H1 (cell line): ENCODE data around the gene C15orf62. TPM values are rescaled to one million over a fixed set of nuclear protein-coding genes. Genes with fewer than 3 reads are reported as not detected.

ENCODE experiments used
- CTCF ChIA-PET: fragments of 300-600 bp; sonication (Branson Sonifier 250); formaldehyde crosslinking; loops from one replicate; lab custom pipeline; 2021; ENCODE audit not compliant: partially characterized antibody; lab: Charles Lee
- POLR2A ChIA-PET: fragments of 300-600 bp; sonication (Branson Sonifier 250); formaldehyde crosslinking; loops from one replicate; lab custom pipeline; 2021; ENCODE audit warnings: inconsistent platforms; ENCODE audit not compliant: partially characterized antibody; lab: Charles Lee
- DNase-seq, 2 experiments: peaks; one replicate each; pipeline versions ENCODE4 v3.0.0 to v3.0.0-alpha.2; 2010 to 2022; ENCODE audit warnings: low spot score in 2 of 2, low read depth in 1 of 2, mixed read lengths in 1 of 2
- FAIRE-seq: peaks from 2 replicates; lab custom pipeline; 2011; peaks lifted over from hg19 to GRCh38; lab: Jason Lieb, UNC
- H2AFZ ChIP-seq: 2 replicates; pipeline ENCODE4 v1.8.1; 2012; ENCODE audit warnings: low read length, inconsistent platforms
- H2AK5ac ChIP-seq: 2 replicates; pipeline ENCODE4 v1.6.1; 2013; ENCODE audit warnings: low read depth, low read length
- H2BK120ac ChIP-seq: replicated peaks from 2 replicates; pipeline ENCODE3; 2013; ENCODE audit warnings: low read depth, low read length, inconsistent platforms
- H2BK12ac ChIP-seq: 2 replicates; pipeline ENCODE4 v1.6.1; 2013; ENCODE audit warnings: low read depth, low read length
- H2BK15ac ChIP-seq: 2 replicates; pipeline ENCODE4 v1.6.1; 2013; ENCODE audit warnings: low read length
- H2BK20ac ChIP-seq: 2 replicates; pipeline ENCODE4 v1.6.1; 2013; ENCODE audit warnings: low read length
- H2BK5ac ChIP-seq: 2 replicates; pipeline ENCODE4 v1.6.1; 2013; ENCODE audit warnings: low read depth, low read length
- H3K14ac ChIP-seq: 2 replicates; pipeline ENCODE4 v1.6.1; 2013; ENCODE audit warnings: inconsistent platforms; ENCODE audit not compliant: insufficient read length
- H3K18ac ChIP-seq: 2 replicates; pipeline ENCODE4 v1.6.1; 2013; ENCODE audit warnings: low read length; ENCODE audit errors: extremely low read depth
- H3K23ac ChIP-seq: 2 replicates; pipeline ENCODE4 v1.6.1; 2013; ENCODE audit warnings: inconsistent platforms; ENCODE audit not compliant: insufficient read length
- H3K23me2 ChIP-seq: 2 replicates; pipeline ENCODE4 v1.6.1; 2013; ENCODE audit warnings: low read depth, low read length
- H3K27ac ChIP-seq: 2 replicates; pipeline ENCODE4 v1.6.1; 2011; ENCODE audit warnings: low read depth, low read length, inconsistent platforms
- H3K27me3 ChIP-seq, 4 experiments: replicated peaks in 1 of 4; 1 replicate in 1 of 4; 2 replicates in 3 of 4; pipeline versions ENCODE4 v1.6.1 to v1.8.1; 2011 to 2013; ENCODE audit warnings: low read length in 3 of 4, mild to moderate bottlenecking in 3 of 4, inconsistent platforms in 2 of 4, mixed read lengths in 2 of 4, moderate library complexity in 1 of 4; ENCODE audit not compliant: control insufficient read depth in 3 of 4, insufficient read depth in 3 of 4; ENCODE audit errors: extremely low read depth in 1 of 4
- H3K36me3 ChIP-seq, 4 experiments: 2 replicates each; pipeline versions ENCODE4 v1.6.1 to v1.8.1; 2011 to 2013; ENCODE audit warnings: mild to moderate bottlenecking in 4 of 4, low read length in 3 of 4, moderate library complexity in 2 of 4, control low read depth in 1 of 4, inconsistent platforms in 1 of 4; ENCODE audit not compliant: insufficient read depth in 4 of 4, control insufficient read depth in 2 of 4
- H3K4ac ChIP-seq: replicated peaks from 2 replicates; pipeline ENCODE3; 2013; ENCODE audit warnings: low read length, low read depth, mixed read lengths, inconsistent platforms; ENCODE audit not compliant: insufficient read length
- H3K4me1 ChIP-seq, 4 experiments: replicated peaks in 1 of 4; 1 replicate in 1 of 4; 2 replicates in 3 of 4; pipeline versions ENCODE4 v1.6.1 to v1.8.1; 2011 to 2013; ENCODE audit warnings: low read length in 3 of 4, inconsistent platforms in 2 of 4, mixed read lengths in 1 of 4; ENCODE audit not compliant: insufficient read depth in 4 of 4, control insufficient read depth in 3 of 4
- H3K4me2 ChIP-seq, 2 experiments: 2 replicates each; pipeline versions ENCODE4 v1.6.1 to v1.8.1; 2011 to 2013; ENCODE audit warnings: low read depth in 2 of 2, low read length in 2 of 2, control low read depth in 1 of 2, inconsistent platforms in 1 of 2, mild to moderate bottlenecking in 1 of 2; ENCODE audit not compliant: insufficient read depth in 1 of 2
- H3K4me3 ChIP-seq, 4 experiments: fragments of 200-600, 300-600 bp in 1 of 4; sonication (generic), shearing (Covaris generic), sonication (Bioruptor Twin) in 1 of 4; 2 replicates each; pipeline versions ENCODE4 v1.5.1 to v1.8.1; 2011 to 2016; ENCODE audit warnings: low read length in 4 of 4, low read depth in 3 of 4, control low read depth in 2 of 4, inconsistent platforms in 2 of 4, mild to moderate bottlenecking in 2 of 4, mixed read lengths in 1 of 4, moderate library complexity in 1 of 4; ENCODE audit not compliant: insufficient read depth in 2 of 4; ENCODE audit errors: extremely low read depth in 1 of 4
- H3K56ac ChIP-seq: replicated peaks from 2 replicates; pipeline ENCODE3; 2013; ENCODE audit warnings: low read depth, mild to moderate bottlenecking, mixed read lengths, low read length, inconsistent platforms; ENCODE audit not compliant: insufficient read length
- H3K79me1 ChIP-seq: 2 replicates; pipeline ENCODE4 v1.6.1; 2013; ENCODE audit warnings: low read depth, low read length, control low read depth
- H3K79me2 ChIP-seq, 2 experiments: 2 replicates each; pipeline versions ENCODE4 v1.6.1 to v1.8.1; 2012 to 2013; ENCODE audit warnings: low read length in 2 of 2, mild to moderate bottlenecking in 2 of 2, inconsistent platforms in 1 of 2; ENCODE audit not compliant: insufficient read depth in 2 of 2, control insufficient read depth in 1 of 2
- H3K9ac ChIP-seq, 4 experiments: replicated peaks in 1 of 4; 1 replicate in 1 of 4; 2 replicates in 3 of 4; pipeline versions ENCODE4 v1.6.1 to v1.8.1; 2011 to 2013; ENCODE audit warnings: low read depth in 3 of 4, low read length in 3 of 4, control low read depth in 2 of 4, mild to moderate bottlenecking in 2 of 4, moderate library complexity in 2 of 4, inconsistent platforms in 1 of 4; ENCODE audit errors: extremely low read depth in 1 of 4
- H3K9me3 ChIP-seq, 2 experiments: 2 replicates each; pipeline versions ENCODE4 v1.6.1 to v1.8.1; 2012 to 2013; ENCODE audit warnings: mild to moderate bottlenecking in 2 of 2, moderate library complexity in 2 of 2, control low read depth in 1 of 2, inconsistent platforms in 1 of 2, low read depth in 1 of 2, low read length in 1 of 2, mixed read lengths in 1 of 2; ENCODE audit not compliant: insufficient read depth in 2 of 2
- H4K20me1 ChIP-seq, 2 experiments: replicated peaks in 1 of 2; 2 replicates each; pipeline versions ENCODE3 to v1.8.1; 2011 to 2013; ENCODE audit warnings: inconsistent platforms in 2 of 2, low read length in 2 of 2, mild to moderate bottlenecking in 1 of 2; ENCODE audit not compliant: insufficient read depth in 2 of 2, control insufficient read depth in 1 of 2
- H4K5ac ChIP-seq: 2 replicates; pipeline ENCODE4 v1.6.1; 2013; ENCODE audit warnings: low read length, low read depth, mixed read lengths, inconsistent platforms; ENCODE audit not compliant: insufficient read length
- H4K8ac ChIP-seq: 2 replicates; pipeline ENCODE4 v1.8.0; 2013; ENCODE audit warnings: mild to moderate bottlenecking, moderate library complexity, low read length, inconsistent platforms; ENCODE audit not compliant: insufficient read depth; ENCODE audit errors: extremely low read depth
- H4K91ac ChIP-seq: replicated peaks from 2 replicates; pipeline ENCODE3; 2013; ENCODE audit warnings: low read length, mixed read lengths, inconsistent platforms; ENCODE audit not compliant: insufficient read length
- ASH2L ChIP-seq: fragments of 200-600, 300-600 bp; sonication (generic); IDR thresholded peaks from one replicate; pipeline ENCODE4 v1.7.1; 2017; ENCODE audit warnings: low read length
- CBX5 ChIP-seq: fragments of 300-800, 300-1000 bp; sonication (generic); IDR thresholded peaks from 2 replicates; pipeline ENCODE4 v1.7.1; 2016; ENCODE audit warnings: antibody characterized with exemption, low read length, low read depth
- CHD2 ChIP-seq: IDR thresholded peaks from 2 replicates; pipeline ENCODE4 v1.6.1; 2012; ENCODE audit warnings: low read length, improper control_type of control experiment
- CREB1 ChIP-seq: IDR thresholded peaks from 2 replicates; pipeline ENCODE4 v1.6.1; 2012; ENCODE audit warnings: inconsistent platforms
- EGR1 ChIP-seq: IDR thresholded peaks from 2 replicates; pipeline ENCODE4 v1.6.1; 2011; ENCODE audit warnings: low read depth, low read length, borderline replicate concordance
- EP300 ChIP-seq, 2 experiments: IDR thresholded peaks; 1 replicate in 1 of 2; 2 replicates in 1 of 2; pipeline ENCODE4 v1.6.1; 2011 to 2012; ENCODE audit warnings: low read depth in 2 of 2, low read length in 2 of 2, mild to moderate bottlenecking in 2 of 2, borderline replicate concordance in 1 of 2, inconsistent platforms in 1 of 2, moderate library complexity in 1 of 2
- FOSL1 ChIP-seq: IDR thresholded peaks from 2 replicates; pipeline ENCODE4 v1.6.1; 2011; ENCODE audit warnings: mild to moderate bottlenecking, low read depth, low read length, moderate library complexity; ENCODE audit not compliant: insufficient read depth
- HDAC2 ChIP-seq, 2 experiments: fragments of 300-600 bp in 1 of 2; sonication (generic) in 1 of 2; IDR thresholded peaks; 2 replicates each; pipeline ENCODE4 v1.6.1; 2011 to 2012; ENCODE audit warnings: low read depth in 2 of 2, low read length in 2 of 2, mild to moderate bottlenecking in 2 of 2, moderate library complexity in 2 of 2, borderline replicate concordance in 1 of 2, inconsistent platforms in 1 of 2
- KDM4A ChIP-seq: IDR thresholded peaks from one replicate; pipeline ENCODE4 v1.7.1; 2012; ENCODE audit warnings: low read depth, mild to moderate bottlenecking, moderate library complexity, low read length, inconsistent platforms; ENCODE audit not compliant: severe bottlenecking
- PHF8 ChIP-seq: fragments of 200-600 bp; sonication (generic); conservative IDR thresholded peaks from 2 replicates; pipeline ENCODE4 v1.7.1; 2012; ENCODE audit warnings: low read depth, mild to moderate bottlenecking, inconsistent platforms, low read length, moderate library complexity
- RFX5 ChIP-seq: IDR thresholded peaks from 2 replicates; pipeline ENCODE4 v1.6.1; 2011; ENCODE audit warnings: low read depth, low read length, improper control_type of control experiment, borderline replicate concordance
- TAF1 ChIP-seq: IDR thresholded peaks from 2 replicates; pipeline ENCODE4 v1.6.1; 2011; ENCODE audit warnings: mild to moderate bottlenecking, low read depth, low read length
- TBP ChIP-seq: IDR thresholded peaks from 2 replicates; pipeline ENCODE4 v1.6.1; 2011; ENCODE audit warnings: low read depth, low read length, improper control_type of control experiment
- WGBS, 2 experiments: shearing (Covaris generic) in 1 of 2; methylation state at CpG; one replicate each; pipeline versions ENCODE4 v1.1.6 to v1.1.7; 2013 to 2015; ENCODE audit warnings: low lambda C conversion rate in 2 of 2, mixed read lengths in 2 of 2, inconsistent platforms in 1 of 2, low coverage in 1 of 2, missing lambda C conversion rate in 1 of 2; ENCODE audit not compliant: insufficient replicate concordance in 2 of 2, insufficient coverage in 1 of 2, insufficient read length in 1 of 2; ENCODE audit errors: extremely low coverage in 1 of 2, missing lambda C conversion rate in 1 of 2; 5-methylcytosine and 5-hydroxymethylcytosine counted together
- polyA plus RNA-seq, 7 experiments: library from polyadenylated mRNA; depleted of rRNA in 3 of 7; stranded (reverse) in 5 of 7; unstranded in 2 of 7; fragments of >200 nt in 5 of 7; fragments of 200-250 nt in 2 of 7; gene quantifications; 1 replicate in 5 of 7; 2 replicates in 1 of 7; 4 replicates in 1 of 7; pipeline versions ENCODE4 v1.2.1 to v1.2.3, GENCODE V29; 2011 to 2013; ENCODE audit warnings: missing spikeins in 2 of 7, mixed read lengths in 2 of 7
- total RNA-seq: library from RNA; stranded (reverse); fragmentation: NEBNext Ultra II Directional; extraction: Animal tissue kit (Norgen Biotek cat#: 25700); gene quantifications from 2 replicates; pipeline ENCODE4 v1.2.1, GENCODE V29; 2021

Gene C15orf62
- total and polyA plus RNA-seq, 2 of the 8 experiments (the other 6 are each of a cell fraction or from before 2014, with no cell fraction given): 0.06 to 0.56 TPM

GRCh38 chr15:40815042-40815698 is 45.4 kb downstream of the C15orf62 start:
- H3K4ac ChIP-seq: no peak overlapping the region
- peaks cover 0 to 2% (median 0%) of the 10 kb centered on the region in 4 experiments; a peak in 1 of 8 replicates for H3K36me3 ChIP-seq
- no peak overlapping the region for H3K4me2 ChIP-seq
- no peak overlapping the region for H2AFZ ChIP-seq
- H3K79me2 ChIP-seq: no peaks in the 10 kb centered on the region
- H3K4me1 ChIP-seq: no peaks in the 10 kb centered on the region
- FAIRE-seq (no peak), DNase-seq (no peak)
- no peak overlapping the region for H4K5ac ChIP-seq
- no peak overlapping the region for H3K23ac ChIP-seq
- H2BK15ac ChIP-seq: no peak overlapping the region
- H4K8ac ChIP-seq: no peak overlapping the region
- H4K91ac ChIP-seq: no peak overlapping the region
- H4K20me1 ChIP-seq: no peaks in the 10 kb centered on the region
- H2BK12ac ChIP-seq: no peak overlapping the region
- H3K4me3 ChIP-seq: no peak overlapping the region
- no peaks in the 10 kb centered on the region for H3K9me3 ChIP-seq
- H3K23me2 ChIP-seq: no peaks in the 10 kb centered on the region
- H3K56ac ChIP-seq: no peak overlapping the region
- CTCF ChIA-PET: interaction anchor here (0.6 to 2.7 kb wide), 13 partner anchors 11 to 107 kb away, joined by 3 to 7 read pairs (median 4); partner anchors contain the start of gene VPS18
- 77% methylated on average over 4 of the region's 4 CpGs; no CpG with 5 or more reads in 1 of the 2 experiments for WGBS, 2 experiments
- H2BK5ac ChIP-seq: no peak overlapping the region; the same call in 1 of the 2 replicates
- no peak overlapping the region for H2BK20ac ChIP-seq
- no peak overlapping the region for H3K14ac ChIP-seq
- H2BK120ac ChIP-seq: no peak overlapping the region
- H3K27ac ChIP-seq: no peak overlapping the region
- H3K27me3 ChIP-seq: no peaks in the 10 kb centered on the region
- H3K79me1 ChIP-seq: no peaks in the 10 kb centered on the region
- POLR2A ChIA-PET: interaction anchor here (1.2 kb wide), 1 partner anchor 42 kb away, joined by 3 read pairs; no protein-coding TSS in a partner anchor
- no peak overlapping the region for H2AK5ac ChIP-seq
- no peak overlapping the region for H3K18ac ChIP-seq
- H3K9ac ChIP-seq: no peak overlapping the region
- no peak for TF ChIP-seq RFX5
- TF ChIP-seq KDM4A: no peak
- TF ChIP-seq EGR1: no peak
- no peak for TF ChIP-seq FOSL1
- TF ChIP-seq CREB1: no peak
- TF ChIP-seq PHF8: no peak
- TF ChIP-seq TAF1: no peak
- TF ChIP-seq ASH2L: no peak
- TF ChIP-seq CBX5: no peak
- TF ChIP-seq TBP: no peak
- no peak for TF ChIP-seq EP300 (IDR thresholded peaks at IDR 0.05; ENCODE audit: borderline replicate concordance in 1 of 2, low read depth in 2 of 2, low read length in 2 of 2)
- TF ChIP-seq CHD2: no peak
- no peak for TF ChIP-seq HDAC2 (IDR thresholded peaks at IDR 0.05; ENCODE audit: borderline replicate concordance in 1 of 2, low read depth in 2 of 2, low read length in 2 of 2)
